Vagina (tissue), 2 donors: ENCODE data around the gene CDK6. TPM values are rescaled to one million over a fixed set of nuclear protein-coding genes. Genes with fewer than 3 reads are reported as not detected.

Experiments
- DNase-seq, 2 donors: peaks; one replicate each; pipeline ENCODE4 v3.0.0-alpha.2; 2017; ENCODE audit errors: extremely low spot score in 2 of 2
- H3K27ac ChIP-seq: fragments of 200-600 bp; sonication (generic); one replicate; pipeline ENCODE4 v1.5.1; 2019
- H3K27me3 ChIP-seq: fragments of 200-600 bp; sonication (generic); one replicate; pipeline ENCODE4 v1.5.1; 2019
- H3K36me3 ChIP-seq, 2 donors: fragments of 200-600 bp; sonication (generic); one replicate each; pipeline ENCODE4 v1.5.1; 2017 to 2019
- H3K4me1 ChIP-seq: fragments of 200-600 bp; sonication (generic); one replicate; pipeline ENCODE4 v1.5.1; 2019
- H3K4me3 ChIP-seq, 2 donors: fragments of 200-600 bp; sonication (generic); 1 replicate in 1 of 2; 2 replicates in 1 of 2; pipeline ENCODE4 v1.5.1; 2016 to 2019
- H3K9me3 ChIP-seq: fragments of 200-600 bp; sonication (generic); one replicate; pipeline ENCODE4 v1.5.1; 2019
- POLR2A ChIP-seq, 2 donors: fragments of 450-650 bp; IDR thresholded peaks; one replicate each; pipeline ENCODE4 v1.6.1; 2017; ENCODE audit warnings: antibody characterized with exemption in 2 of 2, mild to moderate bottlenecking in 2 of 2, moderate library complexity in 2 of 2
- POLR2AphosphoS5 ChIP-seq, 2 donors: sonication (generic); formaldehyde crosslinking; IDR thresholded peaks; one replicate each; pipeline ENCODE4 v1.9.0; 2017; ENCODE audit warnings: antibody characterized with exemption in 2 of 2, mild to moderate bottlenecking in 2 of 2, low read depth in 1 of 2; ENCODE audit not compliant: insufficient read depth in 1 of 2
- intact Hi-C: fragments of 100-400 bp; cut with DNase I; formaldehyde crosslinking; loops from one replicate; pipeline ENCODE4 v1.15.1; 2023
- total RNA-seq: library from RNA; depleted of rRNA; stranded (reverse); fragments of >200 nt; gene quantifications from one replicate; pipeline ENCODE4 v1.2.3, GENCODE V29; 2016
- TF ChIP-seq, protein P1 (sequence below), 3 experiments: fragments of 450-650 bp in 2 of 3; fragments of 200-600 bp in 1 of 3; sonication (generic) in 1 of 3; IDR thresholded peaks; one replicate each; pipeline ENCODE4 v1.5.1; 2017 to 2019; ENCODE audit warnings: antibody characterized with exemption in 3 of 3, mild to moderate bottlenecking in 2 of 3, moderate library complexity in 2 of 3

Gene CDK6
- total RNA-seq, 1 donor from 2014 or later, result 20.6 TPM

DNA sequence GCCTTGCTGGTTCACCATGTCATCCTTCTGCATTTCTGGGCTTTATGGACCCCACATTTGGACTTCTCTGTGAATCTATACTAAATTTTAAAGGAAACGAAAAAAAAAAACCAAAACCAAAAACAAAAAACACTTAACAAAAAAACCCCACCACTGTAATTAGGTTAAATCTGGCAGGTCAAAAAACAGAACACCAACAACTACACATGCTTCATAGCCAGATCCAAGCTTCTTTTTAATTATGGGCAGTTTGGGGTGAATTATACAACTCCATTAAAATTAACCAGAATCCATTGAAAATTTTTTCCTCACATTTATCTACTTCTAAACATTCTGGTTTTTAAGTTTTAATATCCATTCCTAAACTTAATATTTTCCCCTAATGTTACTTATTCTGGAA lies 58.4 kb downstream of the CDK6 start:
- Histone ChIP-seq H3K27ac (no peak overlapping the region), H3K4me1 (peaks cover 36% of the 10 kb centered on the region), H3K4me3 (no peak overlapping the region), H3K9me3 (no peaks in the 10 kb centered on the region), H3K27me3 (no peaks in the 10 kb centered on the region), H3K36me3 (peaks cover 0 to 6% of the 10 kb centered on the region in 2 donors)
- TF ChIP-seq POLR2A (IDR thresholded peaks at IDR 0.05) (no peak), POLR2AphosphoS5 (IDR thresholded peaks at IDR 0.05; ENCODE audit: insufficient read depth in 1 of 2, low read depth in 1 of 2) (no peak)
- TF ChIP-seq, protein P1, sequence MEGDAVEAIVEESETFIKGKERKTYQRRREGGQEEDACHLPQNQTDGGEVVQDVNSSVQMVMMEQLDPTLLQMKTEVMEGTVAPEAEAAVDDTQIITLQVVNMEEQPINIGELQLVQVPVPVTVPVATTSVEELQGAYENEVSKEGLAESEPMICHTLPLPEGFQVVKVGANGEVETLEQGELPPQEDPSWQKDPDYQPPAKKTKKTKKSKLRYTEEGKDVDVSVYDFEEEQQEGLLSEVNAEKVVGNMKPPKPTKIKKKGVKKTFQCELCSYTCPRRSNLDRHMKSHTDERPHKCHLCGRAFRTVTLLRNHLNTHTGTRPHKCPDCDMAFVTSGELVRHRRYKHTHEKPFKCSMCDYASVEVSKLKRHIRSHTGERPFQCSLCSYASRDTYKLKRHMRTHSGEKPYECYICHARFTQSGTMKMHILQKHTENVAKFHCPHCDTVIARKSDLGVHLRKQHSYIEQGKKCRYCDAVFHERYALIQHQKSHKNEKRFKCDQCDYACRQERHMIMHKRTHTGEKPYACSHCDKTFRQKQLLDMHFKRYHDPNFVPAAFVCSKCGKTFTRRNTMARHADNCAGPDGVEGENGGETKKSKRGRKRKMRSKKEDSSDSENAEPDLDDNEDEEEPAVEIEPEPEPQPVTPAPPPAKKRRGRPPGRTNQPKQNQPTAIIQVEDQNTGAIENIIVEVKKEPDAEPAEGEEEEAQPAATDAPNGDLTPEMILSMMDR (IDR thresholded peaks at IDR 0.05), result no peak
- DNase-seq, result no peak
- intact Hi-C loops, result no loop called here

GRCh38 chr7:92773808-92774207 lies 62.6 kb downstream of the CDK6 start:
- Histone ChIP-seq H3K4me3 (no peak overlapping the region), H3K9me3 (no peaks in the 10 kb centered on the region), H3K27me3 (no peaks in the 10 kb centered on the region), H3K27ac (no peak overlapping the region), H3K36me3 (peaks cover 0 to 9% of the 10 kb centered on the region in 2 donors), H3K4me1 (peaks cover 6% of the 10 kb centered on the region)
- DNase-seq, result no peak
- intact Hi-C loops, result no loop called here
- TF ChIP-seq POLR2A (IDR thresholded peaks at IDR 0.05) (no peak), POLR2AphosphoS5 (IDR thresholded peaks at IDR 0.05; ENCODE audit: insufficient read depth in 1 of 2, low read depth in 1 of 2) (no peak)
- TF ChIP-seq, protein P1 (IDR thresholded peaks at IDR 0.05), result no peak

DNA sequence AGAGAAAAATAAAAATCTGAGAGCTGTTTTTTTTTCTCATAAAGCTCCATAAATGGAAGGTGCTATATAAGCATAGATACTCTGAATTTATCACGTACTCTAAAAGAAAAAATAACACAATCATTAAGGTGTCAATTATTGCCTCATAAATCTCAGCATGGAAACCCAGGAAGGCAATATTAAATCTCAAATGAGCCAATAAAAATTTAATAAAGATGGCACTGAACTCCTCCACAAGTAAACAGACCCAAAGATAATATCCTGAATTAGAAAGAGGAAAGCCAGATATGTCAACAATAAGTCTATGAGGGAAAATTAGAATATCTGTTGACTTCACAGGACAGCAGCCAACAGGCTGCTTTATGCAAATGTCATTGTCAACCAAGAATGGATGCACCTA lies 66.5 kb downstream of the CDK6 start:
- no peak overlapping the region for H3K4me3 ChIP-seq
- no peak for DNase-seq
- H3K4me1 ChIP-seq, result peaks cover 25% of the 10 kb centered on the region
- H3K27me3 ChIP-seq, result no peaks in the 10 kb centered on the region
- peaks cover 0 to 9% of the 10 kb centered on the region in 2 donors for H3K36me3 ChIP-seq
- no peaks in the 10 kb centered on the region for H3K9me3 ChIP-seq
- TF ChIP-seq POLR2A (IDR thresholded peaks at IDR 0.05) (no peak), POLR2AphosphoS5 (IDR thresholded peaks at IDR 0.05; ENCODE audit: insufficient read depth in 1 of 2, low read depth in 1 of 2) (no peak)
- TF ChIP-seq, protein P1 (IDR thresholded peaks at IDR 0.05), result no peak
- H3K27ac ChIP-seq, result no peak overlapping the region
- intact Hi-C loops, result no loop called here

GRCh38 chr7:92769394-92769699 lies 67.0 kb downstream of the CDK6 start:
- Histone ChIP-seq H3K27me3 (no peaks in the 10 kb centered on the region), H3K9me3 (no peaks in the 10 kb centered on the region), H3K27ac (no peak overlapping the region), H3K36me3 (peaks cover 0 to 9% of the 10 kb centered on the region in 2 donors), H3K4me1 (peaks cover 25% of the 10 kb centered on the region), H3K4me3 (no peak overlapping the region)
- DNase-seq, result no peak
- intact Hi-C loops, result no loop called here
- TF ChIP-seq, protein P1 (IDR thresholded peaks at IDR 0.05), result no peak
- TF ChIP-seq POLR2AphosphoS5 (IDR thresholded peaks at IDR 0.05; ENCODE audit: insufficient read depth in 1 of 2, low read depth in 1 of 2), result no peak
- no peak for TF ChIP-seq POLR2A (IDR thresholded peaks at IDR 0.05)

GRCh38 chr7:92768501-92769393 lies 67.6 kb downstream of the CDK6 start:
- Histone ChIP-seq H3K4me3 (no peak overlapping the region), H3K27me3 (no peaks in the 10 kb centered on the region), H3K4me1 (peaks cover 25% of the 10 kb centered on the region), H3K27ac (no peak overlapping the region), H3K9me3 (no peaks in the 10 kb centered on the region), H3K36me3 (peaks cover 0 to 9% of the 10 kb centered on the region in 2 donors)
- DNase-seq, result no peak
- intact Hi-C loops, result no loop called here
- TF ChIP-seq POLR2A (IDR thresholded peaks at IDR 0.05) (no peak), POLR2AphosphoS5 (IDR thresholded peaks at IDR 0.05; ENCODE audit: insufficient read depth in 1 of 2, low read depth in 1 of 2) (no peak)
- TF ChIP-seq, protein P1 (IDR thresholded peaks at IDR 0.05), result no peak
